NCI-H226 (cell line): Measurements from ENCODE around the gene FRA10AC1.

Source experiments
- DNase-seq: peaks from one replicate; pipeline ENCODE4 v3.0.0-alpha.2; 2015

FRA10AC1 gene

GRCh38 chr10:93702210-93703001, at the start of gene FRA10AC1:
FRA10AC1 (minus strand) TSS chr10:93702592; CDS start chr10:93700106, 2,486 bp downstream.
- peak; percentile 84 for DNase-seq

GRCh38 chr10:93751832-93752231, 49.4 kb upstream of the FRA10AC1 start:
- DNase-seq: no peak

- DNase-seq: no peak
These were observed 48.7 kb upstream of the FRA10AC1 start for GRCh38 chr10:93751124-93751523.

- DNase-seq: peak; percentile 38
These were observed 46.9 kb upstream of the FRA10AC1 start for GRCh38 chr10:93749218-93749799.

- DNase-seq: peak; percentile 99
These were observed 44.5 kb upstream of the FRA10AC1 start for GRCh38 chr10:93746844-93747284.

GRCh38 chr10:93745408-93746065, 43.1 kb upstream of the FRA10AC1 start:
- DNase-seq: peak; percentile 24

- DNase-seq: no peak
These were observed 40.4 kb upstream of the FRA10AC1 start for GRCh38 chr10:93742633-93743349.

GRCh38 chr10:93741367-93741766, 39.0 kb upstream of the FRA10AC1 start:
- no peak for DNase-seq

GRCh38 chr10:93726024-93726423, 23.6 kb upstream of the FRA10AC1 start:
- no peak for DNase-seq

GRCh38 chr10:93723153-93723552, 20.8 kb upstream of the FRA10AC1 start:
- DNase-seq: no peak

GRCh38 chr10:93722550-93722949, 20.2 kb upstream of the FRA10AC1 start:
- no peak for DNase-seq

GRCh38 chr10:93719901-93720300, 17.5 kb upstream of the FRA10AC1 start:
- DNase-seq: no peak

GRCh38 chr10:93718937-93719725, 16.7 kb upstream of the FRA10AC1 start:
- no peak for DNase-seq

- no peak for DNase-seq
These were observed 14.4 kb upstream of the FRA10AC1 start for GRCh38 chr10:93716766-93717165.

- DNase-seq: no peak
These were observed 13.0 kb upstream of the FRA10AC1 start for GRCh38 chr10:93715345-93715744.

GRCh38 chr10:93712593-93712992, 10.2 kb upstream of the FRA10AC1 start:
- DNase-seq: no peak

- no peak for DNase-seq
These were observed 9.5 kb upstream of the FRA10AC1 start for GRCh38 chr10:93711891-93712290.

- DNase-seq: no peak
These were observed 8.0 kb upstream of the FRA10AC1 start for GRCh38 chr10:93710333-93710909.

- DNase-seq: no peak
These were observed 5.2 kb upstream of the FRA10AC1 start for GRCh38 chr10:93707623-93708022.

GRCh38 chr10:93704451-93704850, 2.1 kb upstream of the FRA10AC1 start:
- DNase-seq: no peak

GRCh38 chr10:93703841-93704240, 1.4 kb upstream of the FRA10AC1 start:
- no peak for DNase-seq

GRCh38 chr10:93703066-93703465, 674 bp upstream of the FRA10AC1 start:
- no peak for DNase-seq
